SK-N-SH treated with all-trans-retinoic acid at 6 μM for 48 hours (cell line): Measurements from ENCODE around the gene NOS3.
A peak's percentile ranks its signal among the peaks of the same experiment; 100 is the strongest.

Source experiments
- ATAC-seq: fragments of 200-7000 bp; cut with Tn5 transposase; 3 replicates; pipeline ENCODE4 v1.9.1; 2020; ENCODE audit warnings: mild to moderate bottlenecking, moderate library complexity
- ARNTL ChIP-seq: fragments of 450-650 bp; formaldehyde crosslinking; IDR thresholded peaks from 2 replicates; pipeline ENCODE4 v1.5.0; 2020; ENCODE audit warnings: low read depth, mild to moderate bottlenecking, moderate library complexity, borderline replicate concordance
- BACH2 ChIP-seq: fragments of 250-450 bp; sonication (Bioruptor Pico); IDR thresholded peaks from 2 replicates; pipeline ENCODE4 v1.9.0; 2021; ENCODE audit warnings: mild to moderate bottlenecking, borderline replicate concordance
- CSDC2 ChIP-seq: fragments of 250-450 bp; sonication (Bioruptor Pico); IDR thresholded peaks from 2 replicates; pipeline ENCODE4 v1.5.0; 2020; ENCODE audit warnings: mild to moderate bottlenecking, moderate library complexity
- CSRNP3 ChIP-seq: fragments of 250-450 bp; sonication (Bioruptor Pico); IDR thresholded peaks from 2 replicates; pipeline ENCODE4 v1.5.1; 2021; ENCODE audit warnings: mild to moderate bottlenecking, moderate library complexity
- GLIS3 ChIP-seq: fragments of 250-450 bp; sonication (Bioruptor Pico); IDR thresholded peaks from 2 replicates; pipeline ENCODE4 v1.5.0; 2020; ENCODE audit warnings: mild to moderate bottlenecking, moderate library complexity
- OSR1 ChIP-seq: fragments of 250-450 bp; sonication (Bioruptor Pico); IDR thresholded peaks from 2 replicates; pipeline ENCODE4 v1.8.0; 2022; ENCODE audit warnings: moderate library complexity, mild to moderate bottlenecking, inconsistent platforms
- PATZ1 ChIP-seq: fragments of 250-450 bp; sonication (Bioruptor Pico); IDR thresholded peaks from 2 replicates; pipeline ENCODE4 v1.8.0; 2020; ENCODE audit warnings: mild to moderate bottlenecking, moderate library complexity, borderline replicate concordance
- POU6F1 ChIP-seq: fragments of 250-450 bp; sonication (Bioruptor Pico); IDR thresholded peaks from 2 replicates; pipeline ENCODE4 v1.8.0; 2021; ENCODE audit warnings: low read depth, mild to moderate bottlenecking, moderate library complexity, borderline replicate concordance
- PPARA ChIP-seq: fragments of 250-450 bp; sonication (Bioruptor Pico); IDR thresholded peaks from 2 replicates; pipeline ENCODE4 v1.5.0; 2020; ENCODE audit warnings: mild to moderate bottlenecking, borderline replicate concordance
- SNAI2 ChIP-seq: fragments of 250-450 bp; sonication (Bioruptor Pico); IDR thresholded peaks from 2 replicates; pipeline ENCODE4 v1.5.0; 2020; ENCODE audit warnings: mild to moderate bottlenecking, moderate library complexity
- TCF4 ChIP-seq: fragments of 250-450 bp; sonication (Bioruptor Pico); IDR thresholded peaks from 2 replicates; pipeline ENCODE4 v1.8.0; 2021; ENCODE audit warnings: mild to moderate bottlenecking, moderate library complexity, borderline replicate concordance
- TOX ChIP-seq: fragments of 250-450 bp; sonication (Bioruptor Pico); IDR thresholded peaks from 2 replicates; pipeline ENCODE4 v1.8.0; 2021; ENCODE audit warnings: mild to moderate bottlenecking, moderate library complexity, borderline replicate concordance
- TSHZ2 ChIP-seq: fragments of 250-450 bp; sonication (Bioruptor Pico); IDR thresholded peaks from 2 replicates; pipeline ENCODE4 v1.5.0; 2020; ENCODE audit warnings: mild to moderate bottlenecking, moderate library complexity
- ZFP3 ChIP-seq: fragments of 250-450 bp; sonication (Bioruptor Pico); IDR thresholded peaks from 2 replicates; pipeline ENCODE4 v1.5.0; 2020; ENCODE audit warnings: mild to moderate bottlenecking, moderate library complexity
- ZFP30 ChIP-seq: fragments of 450-650 bp; formaldehyde crosslinking; IDR thresholded peaks from 2 replicates; pipeline ENCODE4 v1.5.0; 2022; ENCODE audit warnings: mild to moderate bottlenecking, moderate library complexity
- ZNF565 ChIP-seq: fragments of 450-650 bp; formaldehyde crosslinking; conservative IDR thresholded peaks from 2 replicates; pipeline ENCODE4 v1.5.0; 2020; ENCODE audit warnings: low read depth, mild to moderate bottlenecking, moderate library complexity
- ZNF70 ChIP-seq: fragments of 450-650 bp; formaldehyde crosslinking; IDR thresholded peaks from 2 replicates; pipeline ENCODE4 v1.5.0; 2020; ENCODE audit warnings: mild to moderate bottlenecking, moderate library complexity
- ZNF8 ChIP-seq: fragments of 450-650 bp; formaldehyde crosslinking; IDR thresholded peaks from 2 replicates; pipeline ENCODE4 v1.5.0; 2020; ENCODE audit warnings: mild to moderate bottlenecking, moderate library complexity

The NOS3 gene

GRCh38 chr7:150942001-150942590 is 48.7 kb upstream of the NOS3 start:
- peak; percentile 7; the same call in 1 of the 3 replicates for ATAC-seq
- TF ChIP-seq ARNTL (CRISPR knock-in tag) (no peak), ZNF70 (CRISPR knock-in tag) (no peak), ZFP3 (CRISPR knock-in tag) (no peak), CSRNP3 (CRISPR knock-in tag) (no peak), TOX (CRISPR knock-in tag) (no peak), TCF4 (no peak), POU6F1 (CRISPR knock-in tag) (no peak), BACH2 (CRISPR knock-in tag) (no peak), PPARA (no peak)

GRCh38 chr7:150942591-150943452 is 48.0 kb upstream of the NOS3 start:
- TF ChIP-seq ZFP30 (CRISPR knock-in tag) (no peak), ZNF8 (no peak), TSHZ2 (CRISPR knock-in tag) (no peak), OSR1 (no peak), CSRNP3 (CRISPR knock-in tag) (no peak), ZFP3 (CRISPR knock-in tag) (no peak), ZNF565 (CRISPR knock-in tag) (no peak), PATZ1 (CRISPR knock-in tag) (no peak), CSDC2 (CRISPR knock-in tag) (no peak), GLIS3 (CRISPR knock-in tag) (no peak), SNAI2 (CRISPR knock-in tag) (no peak)
- ATAC-seq, result no peak

- no peak for TF ChIP-seq ARNTL (CRISPR knock-in tag)
- no peak for ATAC-seq
These were observed 47.4 kb upstream of the NOS3 start for GRCh38 chr7:150943453-150943814.
